ENCODE data around the gene VCX.
"Not testable (repeated sequence)": the region's sequence is repeated elsewhere in the genome, so short reads cannot be mapped to it uniquely, and the experiment has no call there.

The VCX gene

GRCh38 chrX:7842871-7843270, at the start of gene VCX:
Gene VCX (plus strand): TSS chrX:7843171. CDS start chrX:7843204, 33 bp downstream.
- not testable (repeated sequence) for DNase-seq (ENCODE audit: low read depth in 3 of 3)

GRCh38 chrX:7798327-7798726, 44.6 kb upstream of the VCX start:
- DNase-seq (ENCODE audit: low read depth in 3 of 3) = no peak

GRCh38 chrX:7801711-7802110, 41.3 kb upstream of the VCX start:
- DNase-seq (ENCODE audit: low read depth in 3 of 3) = no peak

- DNase-seq (ENCODE audit: low read depth in 3 of 3) = no peak
Observed at GRCh38 chrX:7815166-7815805, 27.7 kb upstream of the VCX start.

- no peak for DNase-seq (ENCODE audit: low read depth in 3 of 3)
Observed at GRCh38 chrX:7828594-7828993, 14.4 kb upstream of the VCX start.

GRCh38 chrX:7841084-7841805, 1.7 kb upstream of the VCX start:
- no peak for DNase-seq (ENCODE audit: low read depth in 3 of 3)

GRCh38 chrX:7852166-7852565, 9.2 kb downstream of the VCX start:
- no peak for DNase-seq (ENCODE audit: low read depth in 3 of 3)

- DNase-seq (ENCODE audit: low read depth in 3 of 3) = no peak
Observed at GRCh38 chrX:7872042-7872441, 29.1 kb downstream of the VCX start.

- no peak for DNase-seq (ENCODE audit: low read depth in 3 of 3)
Observed at GRCh38 chrX:7876957-7877356, 34.0 kb downstream of the VCX start.

- no peak for DNase-seq (ENCODE audit: low read depth in 3 of 3)
Observed at GRCh38 chrX:7889135-7889534, 46.2 kb downstream of the VCX start.

- no peak for DNase-seq (ENCODE audit: low read depth in 3 of 3)
Observed at GRCh38 chrX:7889680-7890079, 46.7 kb downstream of the VCX start.

GRCh38 chrX:7891928-7892327, 49.0 kb downstream of the VCX start:
- no peak for DNase-seq (ENCODE audit: low read depth in 3 of 3)
